HuH-7 (cell line): ENCODE results near the gene SORCS2.

Source experiments
- DNase-seq: peaks from one replicate; pipeline ENCODE4 v3.0.0; 2011; ENCODE audit warnings: low spot score

SORCS2 gene

DNA sequence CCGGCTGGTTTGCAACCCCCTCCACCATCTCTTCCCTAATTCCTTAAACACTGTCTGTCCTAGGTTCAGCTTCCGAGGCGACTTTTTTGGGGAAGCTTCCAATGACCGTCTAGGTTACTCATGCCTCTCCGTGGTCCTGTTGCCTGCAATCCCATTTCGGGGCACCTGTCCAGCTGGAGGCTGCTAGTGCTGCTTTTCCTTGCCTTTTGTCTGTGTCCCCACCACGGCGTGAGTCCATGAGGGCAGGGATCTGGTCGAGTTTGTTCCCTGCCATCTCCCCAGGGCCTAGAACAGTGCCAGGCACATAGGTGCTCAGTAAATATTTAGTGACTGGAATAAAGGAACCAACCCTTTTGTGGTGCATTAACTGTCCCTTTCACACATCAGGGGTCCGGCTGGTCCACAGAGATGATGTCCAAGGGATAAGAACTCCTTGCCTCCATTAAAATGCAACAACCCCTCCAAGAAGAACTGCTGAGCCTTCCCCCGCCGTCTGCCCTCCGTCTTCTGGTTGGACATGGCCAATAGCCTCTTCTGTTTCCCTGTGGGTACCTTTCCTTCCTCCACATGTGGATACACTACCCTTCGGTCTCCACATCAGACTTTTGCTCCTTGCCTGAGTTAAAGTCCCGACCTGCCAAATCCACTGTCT, 5.7 kb upstream of the SORCS2 start:
- DNase-seq, result no peak

DNA sequence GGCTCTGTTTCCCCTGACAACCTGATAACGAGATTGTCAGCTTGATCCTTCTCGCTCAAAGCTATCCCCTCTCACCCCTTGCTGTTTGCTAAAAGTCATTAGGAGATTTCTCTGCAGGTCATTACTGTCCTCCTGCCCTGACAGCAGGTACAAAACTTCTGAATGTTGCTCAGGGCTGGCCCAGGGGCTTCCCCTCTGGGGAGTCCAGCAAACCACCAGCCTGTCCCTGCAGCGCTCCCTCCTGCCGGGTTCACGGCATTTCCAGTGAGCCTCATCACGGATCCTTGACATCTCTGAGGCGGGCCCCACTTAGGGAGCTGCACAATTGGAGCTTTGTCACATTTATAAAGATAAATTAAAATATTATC, 5.2 kb upstream of the SORCS2 start:
- no peak for DNase-seq

DNA sequence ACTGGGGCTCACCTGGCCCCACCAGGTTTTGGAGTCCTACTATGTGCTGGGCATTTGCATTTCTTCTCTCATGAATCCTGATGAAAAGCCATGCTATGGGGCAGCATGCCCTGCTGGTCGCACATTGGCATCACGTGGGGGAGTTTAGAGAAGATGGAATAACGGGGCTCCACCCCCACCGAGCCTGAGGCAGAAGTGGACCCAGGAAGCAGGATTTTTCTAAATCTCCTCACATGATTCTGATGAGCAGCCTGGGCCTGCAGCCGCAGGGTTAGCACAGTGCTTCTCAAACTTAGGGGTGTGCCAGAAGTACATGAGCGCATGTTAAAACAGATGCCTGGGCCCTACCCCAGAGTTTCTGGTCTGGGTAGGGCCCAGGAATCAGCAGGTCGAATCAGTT, 4.6 kb upstream of the SORCS2 start:
- DNase-seq, result no peak

DNA sequence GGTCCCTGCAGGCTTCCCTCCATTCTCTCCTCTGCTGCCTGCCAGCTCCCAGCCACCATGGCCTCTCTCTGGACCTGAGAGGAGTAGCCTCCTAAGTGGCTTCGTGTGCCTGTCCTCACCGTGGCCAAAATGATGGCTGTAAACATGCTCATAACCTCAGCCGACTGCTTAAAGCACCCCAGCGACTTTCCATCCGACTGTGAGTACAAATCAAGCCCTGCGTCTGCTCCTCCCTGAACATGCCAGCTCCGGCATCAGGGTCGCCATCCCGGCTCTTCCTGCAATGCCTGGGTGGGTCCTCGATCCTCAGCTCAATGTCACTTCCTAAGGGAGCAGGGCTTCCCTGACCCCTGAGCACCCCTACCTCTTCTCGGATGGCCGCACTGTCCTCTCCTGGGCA, 3.3 kb upstream of the SORCS2 start:
- DNase-seq, result no peak

DNA sequence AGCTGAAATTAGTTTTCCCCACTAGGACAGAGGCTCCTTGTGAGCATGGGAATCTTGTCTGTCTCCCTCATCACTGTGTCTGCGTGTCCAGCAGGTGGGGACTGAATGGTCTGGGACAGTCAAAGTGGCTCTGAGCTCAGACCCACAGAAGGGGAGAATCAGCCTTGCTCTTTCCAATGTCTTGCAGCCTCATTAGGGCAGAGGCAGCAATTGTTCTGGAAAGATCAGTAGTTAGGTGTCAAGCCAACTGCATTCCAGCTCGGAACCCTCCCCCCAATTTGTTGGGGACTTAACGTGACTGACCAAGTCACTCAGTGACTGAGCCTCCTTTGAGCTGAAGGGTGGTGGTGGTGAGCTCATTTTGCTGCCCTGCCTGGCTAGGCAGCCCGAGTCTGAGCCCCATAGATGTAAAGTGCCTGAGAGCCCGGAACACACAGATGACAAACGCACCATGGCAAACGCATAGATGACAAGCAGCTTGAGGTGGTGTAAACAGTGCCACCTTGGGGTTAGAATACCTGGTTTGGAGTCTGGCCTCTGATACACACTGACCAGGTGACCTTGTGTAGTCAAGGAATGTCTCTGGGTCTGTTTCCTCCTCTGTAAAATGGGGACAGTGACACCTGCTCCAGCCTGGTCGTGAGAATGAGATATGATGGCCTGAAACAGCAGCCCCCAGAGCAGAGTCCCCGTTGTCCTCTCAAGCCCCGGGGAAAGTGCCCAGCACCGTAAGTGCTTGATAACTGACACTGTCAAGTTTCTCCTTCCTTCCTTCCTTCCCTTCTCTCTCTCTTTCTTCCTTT, 2.7 kb upstream of the SORCS2 start:
- no peak for DNase-seq

DNA sequence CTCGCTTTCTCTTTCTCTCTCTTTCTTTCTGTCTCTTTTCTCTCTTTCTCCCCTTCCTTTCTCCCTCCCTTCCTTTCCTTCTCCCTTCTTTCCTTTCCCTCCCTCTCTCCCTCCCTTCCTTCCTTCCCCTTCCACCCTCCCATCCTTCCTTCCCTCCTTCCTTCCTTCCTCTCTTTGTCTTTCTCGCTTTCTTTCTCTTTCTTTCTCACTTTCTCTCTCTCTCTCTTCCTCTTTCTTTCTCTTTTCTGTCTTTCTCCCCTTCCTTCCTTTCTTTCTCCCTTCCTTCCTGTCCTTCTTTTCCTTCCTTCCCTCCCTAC, 2.1 kb upstream of the SORCS2 start:
- DNase-seq, result no peak

DNA sequence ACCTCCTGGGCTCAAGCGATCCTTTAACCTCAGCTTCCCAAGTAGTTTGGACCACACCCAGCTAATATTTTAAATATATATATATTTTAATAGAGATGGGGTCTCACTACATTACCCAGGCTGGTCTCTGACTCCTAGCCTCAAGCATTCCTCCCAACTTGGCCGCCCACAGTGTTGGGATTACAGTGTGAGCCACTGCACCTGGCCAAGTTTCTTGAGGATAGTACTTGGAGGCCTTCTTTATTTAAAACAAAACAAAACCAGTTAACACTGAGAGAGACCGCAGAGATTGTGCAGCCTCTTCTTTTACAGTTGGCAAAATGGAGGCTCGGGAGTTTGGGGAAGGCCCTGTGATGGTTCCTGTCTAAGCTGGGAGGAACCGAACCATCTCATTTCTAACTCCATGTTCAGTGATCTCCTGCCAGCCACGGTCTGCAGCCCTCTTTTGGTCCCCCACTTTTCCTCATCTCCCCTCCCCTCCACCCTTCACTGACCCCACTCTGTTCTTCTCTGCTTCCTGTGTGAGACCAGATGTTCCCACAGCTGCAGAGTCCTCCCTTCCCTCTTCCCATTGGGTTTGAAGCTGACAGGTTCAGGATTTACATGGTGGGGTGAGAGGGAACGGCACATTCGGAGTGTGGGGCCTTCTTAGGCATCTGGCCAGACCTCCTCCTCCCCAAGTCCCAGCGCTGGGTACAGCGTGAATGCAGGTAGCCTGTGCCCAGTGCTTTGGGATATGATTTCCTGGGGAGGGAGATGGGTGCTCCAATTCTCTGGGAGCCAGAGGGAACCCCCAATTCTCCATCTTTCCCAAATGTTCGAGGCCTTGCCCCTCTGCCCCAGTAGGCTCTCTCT, 1.4 kb upstream of the SORCS2 start:
- DNase-seq, result no peak

DNA sequence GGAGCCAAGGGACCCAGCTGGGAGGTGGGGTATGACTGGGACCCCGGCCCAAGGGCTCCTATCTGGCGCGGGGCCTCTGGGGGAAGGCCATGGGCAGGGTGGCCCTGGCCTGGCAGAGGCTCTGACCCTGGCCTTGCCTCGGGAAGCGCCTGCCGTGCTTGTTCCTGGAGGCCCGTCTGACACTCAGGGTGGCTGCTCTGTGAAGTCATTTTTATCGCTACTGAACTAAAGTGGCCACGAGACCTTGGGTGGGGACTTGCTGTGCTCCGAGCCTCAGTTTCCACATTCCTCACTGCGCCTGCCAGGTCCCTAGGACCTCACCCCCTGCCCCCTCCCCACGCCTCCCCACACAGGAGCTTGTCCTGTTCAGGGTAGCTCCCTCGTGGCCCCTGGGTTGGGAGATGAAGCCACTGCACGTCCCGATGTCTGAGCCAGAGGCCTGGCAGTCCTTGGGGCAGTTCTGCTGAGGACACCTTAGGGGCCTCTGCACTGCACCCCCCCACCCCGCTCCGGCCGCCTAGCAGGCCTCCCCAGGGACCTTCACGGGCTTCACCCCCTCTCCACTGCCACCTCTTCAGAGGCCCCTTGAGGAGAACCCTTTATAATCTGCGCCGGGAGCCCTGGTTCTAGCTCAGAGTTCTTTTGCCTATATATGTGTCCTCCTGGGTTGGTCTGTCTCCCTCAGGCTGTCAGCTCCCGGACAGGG, 639 bp upstream of the SORCS2 start:
- no peak for DNase-seq

GRCh38 chr4:7193030-7193958, 956 bp downstream of the SORCS2 start:
- DNase-seq, result no peak

DNA sequence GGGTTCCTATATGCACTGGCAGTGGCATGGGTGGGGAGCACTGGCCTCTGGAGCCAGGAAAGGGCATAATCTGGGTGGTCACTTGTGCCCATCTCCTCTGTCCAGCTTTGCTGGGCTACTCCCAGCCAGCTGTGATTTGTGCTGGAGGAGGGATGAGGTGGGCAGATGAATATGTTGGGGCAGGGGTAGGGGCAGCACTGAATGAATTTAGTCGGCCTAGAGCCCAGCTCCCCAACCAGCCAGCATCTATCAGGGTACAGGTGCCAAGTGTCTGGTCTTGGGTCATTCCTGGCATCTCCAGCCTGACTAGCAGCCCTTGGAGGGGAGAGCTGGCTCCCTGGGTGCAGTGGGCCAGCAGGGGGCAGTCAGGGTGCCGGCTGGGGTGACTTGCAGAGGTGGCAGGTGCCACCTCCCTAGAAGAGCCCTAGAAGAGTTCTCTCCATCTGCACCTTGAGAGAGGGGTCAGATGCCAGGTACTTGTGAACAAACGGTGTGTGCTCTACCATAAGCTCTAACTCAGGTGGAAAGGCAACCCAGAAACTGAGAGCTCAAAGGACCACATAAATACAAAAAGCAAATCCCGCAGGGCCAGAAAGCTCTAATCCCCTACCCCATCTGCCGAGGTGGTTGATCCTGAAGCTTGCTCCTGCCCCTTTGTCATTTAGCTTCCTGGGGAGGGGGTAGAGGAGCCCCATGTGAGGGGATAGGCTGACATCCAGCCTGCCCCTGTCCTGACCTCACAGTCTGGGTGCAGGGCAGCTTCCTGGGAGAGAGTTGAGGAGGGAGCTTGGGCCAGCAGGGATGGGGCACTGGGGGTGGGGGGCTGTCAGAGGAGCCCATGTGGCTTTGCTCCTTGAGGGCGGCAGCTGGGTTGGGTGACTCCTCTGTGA, 2.2 kb downstream of the SORCS2 start:
- peak; percentile 69 for DNase-seq

DNA sequence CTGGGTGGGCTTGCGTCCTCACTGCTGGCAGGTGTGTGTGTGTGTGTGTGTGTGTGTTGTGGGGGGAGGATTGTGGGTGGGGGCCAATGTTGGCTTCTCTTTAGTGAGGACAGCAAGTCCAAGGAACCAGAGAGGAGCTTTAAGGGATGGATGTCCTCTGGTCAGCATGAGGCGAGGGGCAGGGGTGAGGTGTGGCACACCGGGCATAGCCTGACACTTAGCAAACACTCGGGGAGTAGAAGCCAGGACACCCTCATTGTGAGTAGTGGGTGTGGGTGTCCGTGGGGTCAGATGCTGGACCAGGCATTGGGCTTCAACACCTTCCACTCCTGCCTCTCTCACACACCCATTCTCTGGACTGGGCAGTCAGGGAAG, 2.8 kb downstream of the SORCS2 start:
- DNase-seq, result no peak

GRCh38 chr4:7195546-7196287, 3.4 kb downstream of the SORCS2 start:
- DNase-seq, result no peak

- no peak for DNase-seq
Measured at GRCh38 chr4:7196288-7196651, 3.9 kb downstream of the SORCS2 start.

GRCh38 chr4:7196736-7197135, 4.4 kb downstream of the SORCS2 start:
- DNase-seq, result no peak

DNA sequence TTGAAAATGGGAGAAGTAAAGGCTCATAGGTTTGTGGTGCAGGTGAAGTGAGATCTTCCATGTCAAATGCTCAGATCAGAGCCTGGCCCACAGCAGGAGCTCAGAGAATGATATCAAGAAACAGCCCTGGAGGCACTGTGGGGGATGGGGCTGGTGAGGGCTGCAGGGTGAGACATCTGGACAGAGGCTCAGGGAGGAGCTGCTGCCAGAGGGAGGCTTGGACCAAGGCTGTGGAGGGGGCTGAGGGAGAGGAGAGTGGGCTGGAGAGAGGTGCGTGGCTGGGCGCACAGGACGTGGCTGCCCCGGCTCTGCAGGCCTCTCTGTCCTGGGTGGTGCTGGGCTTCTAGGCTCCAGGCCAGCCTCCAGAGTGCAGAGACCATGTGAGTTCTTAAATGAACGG, 5.6 kb downstream of the SORCS2 start:
- DNase-seq, result no peak

GRCh38 chr4:7198440-7199128, 6.2 kb downstream of the SORCS2 start:
- DNase-seq, result no peak

- no peak for DNase-seq
Measured at GRCh38 chr4:7199129-7199725, 6.9 kb downstream of the SORCS2 start.

DNA sequence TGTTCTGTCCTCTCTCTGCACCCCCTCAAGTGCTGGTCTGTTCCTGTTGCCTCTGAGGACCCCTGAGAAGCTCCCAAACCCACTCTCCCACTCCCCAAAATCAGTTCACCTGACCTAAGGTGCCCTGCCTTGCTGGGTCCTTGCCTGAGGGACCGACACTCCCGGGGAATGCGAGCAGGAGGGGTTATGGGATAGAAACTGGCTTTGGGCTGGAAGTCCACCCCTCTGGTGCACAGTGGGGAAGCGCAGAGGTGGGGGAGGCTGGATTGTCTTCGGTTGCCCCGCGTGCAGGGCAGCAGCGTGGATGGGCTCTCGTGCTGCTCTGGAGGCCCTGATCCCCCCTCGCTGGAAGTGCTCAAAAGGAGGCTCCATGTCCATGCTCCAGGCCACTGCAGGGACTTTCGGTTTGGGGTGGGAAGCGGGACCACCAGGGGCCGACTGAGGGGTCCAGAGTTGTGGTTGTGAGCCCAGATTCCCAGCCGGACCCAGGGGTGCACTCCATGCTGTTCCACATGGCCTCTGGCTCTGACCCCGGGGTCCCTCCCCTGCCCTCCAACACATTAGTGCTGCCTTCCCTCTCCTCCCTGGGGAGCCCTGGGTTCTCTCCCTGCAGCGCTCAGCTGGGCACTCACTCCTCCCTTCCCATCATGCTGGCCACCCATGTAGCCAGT, 7.6 kb downstream of the SORCS2 start:
- no peak for DNase-seq
